KBM-7 (cell line): ENCODE results near the gene STK31.
"Not testable (repeated sequence)": the region's sequence is repeated elsewhere in the genome, so short reads cannot be mapped to it uniquely, and the experiment has no call there.

Experiments used
- DNase-seq: peaks from one replicate; pipeline ENCODE4 v3.0.0-alpha.2; 2015
- in situ Hi-C: fragments of 300-500 bp; cut with MboI; formaldehyde crosslinking; loops from 2 replicates; pipeline ENCODE4 v1.14.3; 2020; ENCODE audit warnings: low sequenced_read_pairs, low pct_unique_long_range_greater_than_20kb, mixed read lengths

STK31 gene

GRCh38 chr7:23709081-23709750 lies 803 bp upstream of the STK31 start:
- DNase-seq, result no peak
- in situ Hi-C loops, result loop anchor here (25.0 kb wide), 1 partner anchor 122 kb away; the partner anchor contains the start of gene CCDC126

- DNase-seq, result peak; percentile 45
- in situ Hi-C loops, result loop anchor here (25.0 kb wide), 1 partner anchor 125 kb away; the partner anchor contains the start of gene CCDC126
Measured at GRCh38 chr7:23712368-23713284, 2.6 kb downstream of the STK31 start.

GRCh38 chr7:23713285-23714149 lies 3.5 kb downstream of the STK31 start:
- no peak for DNase-seq
- in situ Hi-C loops, result loop anchor here (25.0 kb wide), 1 partner anchor 126 kb away; the partner anchor contains the start of gene CCDC126

DNA sequence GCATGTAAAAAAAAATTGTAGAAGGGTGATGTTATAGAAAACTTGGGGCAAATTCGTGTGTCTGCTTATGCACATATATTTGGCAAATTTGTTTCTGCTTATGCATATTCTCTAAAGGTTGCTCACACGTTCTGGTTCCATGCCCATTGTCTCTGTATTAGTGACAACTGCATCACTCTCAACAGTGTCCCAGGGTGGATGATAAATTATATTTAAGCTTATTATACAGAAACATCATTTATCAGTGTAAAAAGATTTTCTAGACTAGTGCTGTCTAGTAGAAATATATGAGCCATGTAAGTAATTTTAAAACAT lies 4.1 kb downstream of the STK31 start:
- no peak for DNase-seq
- in situ Hi-C loops, result loop anchor here (25.0 kb wide), 1 partner anchor 127 kb away; the partner anchor contains the start of gene CCDC126

- in situ Hi-C loops, result loop anchor here (25.0 kb wide), 1 partner anchor 127 kb away; the partner anchor contains the start of gene CCDC126
- DNase-seq, result no peak
Measured at GRCh38 chr7:23714579-23714978, 4.6 kb downstream of the STK31 start.

GRCh38 chr7:23715099-23715498 lies 5.1 kb downstream of the STK31 start:
- DNase-seq, result no peak
- in situ Hi-C loops, result loop anchor here (25.0 kb wide), 1 partner anchor 128 kb away; the partner anchor contains the start of gene CCDC126

DNA sequence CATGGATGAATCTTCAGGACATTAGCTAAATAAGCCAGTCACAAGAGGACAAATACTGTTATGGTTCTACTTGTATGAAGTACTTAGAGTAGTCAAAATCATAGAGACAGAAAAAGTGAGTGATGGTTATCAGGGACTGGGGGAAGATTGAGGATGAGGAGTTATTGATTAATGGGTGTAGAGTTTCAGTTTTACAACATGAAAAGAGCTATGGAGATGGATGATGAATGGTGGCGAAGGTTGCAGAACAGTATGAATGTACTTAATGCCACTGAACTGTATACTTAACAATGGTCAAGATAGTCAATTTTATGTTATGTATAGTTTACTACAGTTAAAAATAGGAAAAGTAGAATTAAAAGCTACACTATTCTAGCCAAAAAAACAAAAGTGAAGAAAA lies 7.8 kb downstream of the STK31 start:
- DNase-seq, result no peak
- in situ Hi-C loops, result loop anchor here (25.0 kb wide), 1 partner anchor 130 kb away; the partner anchor contains the start of gene CCDC126

GRCh38 chr7:23721456-23721855 lies 11.4 kb downstream of the STK31 start:
- in situ Hi-C loops, result loop anchor here (25.0 kb wide), 1 partner anchor 134 kb away; the partner anchor contains the start of gene CCDC126
- no peak for DNase-seq

DNA sequence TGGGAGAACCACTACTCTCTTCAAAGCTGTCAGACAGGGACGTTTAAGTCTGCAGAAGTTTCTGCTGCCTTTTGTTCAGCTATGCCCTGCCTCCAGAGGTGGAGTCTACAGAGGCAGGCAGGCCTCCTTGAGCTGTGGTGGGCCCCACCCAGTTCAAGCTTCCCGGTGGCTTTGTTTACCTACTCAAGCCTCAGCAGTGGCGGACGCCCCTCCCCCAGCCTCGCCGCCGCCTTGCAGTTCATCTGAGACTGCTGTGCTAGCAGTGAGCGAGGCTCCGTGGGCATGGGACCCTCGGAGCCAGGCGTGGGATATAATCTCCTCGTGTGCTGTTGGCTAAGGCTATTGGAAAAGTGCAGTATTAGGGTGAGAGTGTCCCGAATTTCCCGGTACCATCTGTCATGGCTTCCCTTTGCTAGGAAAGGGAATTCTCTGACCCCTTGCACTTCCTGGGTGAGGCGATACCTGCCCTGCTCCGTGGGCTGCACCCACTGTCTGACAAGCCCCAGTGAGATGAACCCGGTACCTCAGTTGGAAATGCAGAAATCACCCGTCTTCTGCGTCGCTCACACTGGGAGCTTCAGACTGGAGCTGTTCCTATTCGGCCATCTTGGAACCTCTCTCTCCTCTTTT lies 12.7 kb downstream of the STK31 start:
- in situ Hi-C loops, result loop anchor here (25.0 kb wide), 1 partner anchor 135 kb away; the partner anchor contains the start of gene CCDC126
- not testable (repeated sequence) for DNase-seq

- not testable (repeated sequence) for DNase-seq
- in situ Hi-C loops, result loop anchor here (25.0 kb wide), 1 partner anchor 137 kb away; the partner anchor contains the start of gene CCDC126
Measured at GRCh38 chr7:23724113-23724512, 14.1 kb downstream of the STK31 start.

DNA sequence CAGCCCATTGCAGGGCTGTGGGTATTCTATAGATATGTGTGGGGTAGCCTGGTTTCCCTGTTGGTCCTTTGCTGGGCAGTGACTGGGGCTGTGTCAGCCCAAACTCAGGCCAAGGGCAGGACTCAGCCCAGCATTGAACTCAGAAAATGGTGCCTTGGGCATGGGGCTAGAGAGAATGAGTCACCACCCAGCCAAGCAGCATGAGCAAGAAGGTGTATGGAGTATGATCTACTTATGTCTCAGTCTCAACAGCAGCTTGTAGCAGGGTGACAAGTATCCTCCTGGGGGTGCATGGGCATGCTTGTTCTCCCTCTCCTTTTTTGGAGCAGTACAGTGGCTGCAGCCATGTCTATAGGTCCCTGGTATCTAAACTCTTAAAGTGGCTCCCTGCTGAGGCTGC lies 32.0 kb downstream of the STK31 start:
- in situ Hi-C loops, result no loop called here
- no peak for DNase-seq

GRCh38 chr7:23743226-23743625 lies 33.2 kb downstream of the STK31 start:
- no peak for DNase-seq
- in situ Hi-C loops, result no loop called here

GRCh38 chr7:23746629-23747028 lies 36.6 kb downstream of the STK31 start:
- in situ Hi-C loops, result no loop called here
- DNase-seq, result no peak

GRCh38 chr7:23751852-23752251 lies 41.8 kb downstream of the STK31 start:
- in situ Hi-C loops, result no loop called here
- DNase-seq, result no peak

GRCh38 chr7:23758839-23759238 lies 48.8 kb downstream of the STK31 start:
- in situ Hi-C loops, DNase-seq: not testable (repeated sequence)

DNA sequence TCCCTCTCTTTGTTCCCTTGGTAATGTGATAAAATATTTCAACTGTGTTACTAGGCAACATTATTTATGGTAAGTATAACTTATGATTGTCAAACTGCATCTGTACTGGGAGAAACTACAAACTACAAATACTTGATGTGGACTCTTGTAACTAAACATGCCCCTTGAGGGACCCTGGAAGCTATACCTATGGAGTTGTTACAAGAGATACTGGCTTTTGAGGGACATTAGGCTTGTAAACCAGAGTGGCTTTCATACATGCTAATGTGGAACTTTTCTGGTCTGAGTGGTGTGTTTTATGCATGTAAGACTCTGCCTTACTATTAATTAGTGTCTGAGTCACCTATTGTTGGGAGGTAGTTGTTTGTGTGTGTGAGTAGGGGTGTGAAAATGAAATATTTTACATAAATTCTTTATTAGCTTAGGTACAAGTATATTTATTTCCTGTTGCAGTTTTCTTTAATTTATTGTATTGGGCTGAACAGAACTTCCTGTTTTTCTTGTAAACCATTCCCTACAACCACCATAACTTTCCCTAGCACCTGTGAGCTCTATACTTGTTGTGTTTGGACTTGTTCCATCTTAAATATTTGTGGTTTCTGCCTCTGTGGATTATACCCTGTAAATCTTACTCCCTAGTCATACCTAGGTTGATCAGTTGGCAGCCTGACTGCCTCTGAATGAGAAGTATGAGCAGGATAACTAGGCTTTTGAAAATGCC lies 49.8 kb downstream of the STK31 start:
- DNase-seq, result peak; percentile 2
- in situ Hi-C loops, result no loop called here

GRCh38 chr7:23765943-23766342 lies 55.9 kb downstream of the STK31 start:
- no peak for DNase-seq
- in situ Hi-C loops, result no loop called here

GRCh38 chr7:23767514-23767913 lies 57.5 kb downstream of the STK31 start:
- DNase-seq, result no peak
- in situ Hi-C loops, result no loop called here
